Osteoblast (primary cell): ENCODE measurements around the gene EXOSC1. TPM values are rescaled to one million over a fixed set of nuclear protein-coding genes. Genes with fewer than 3 reads are reported as not detected.
"Not testable (repeated sequence)": the region's sequence is repeated elsewhere in the genome, so short reads cannot be mapped to it uniquely, and the experiment has no call there.

ENCODE experiments used
- DNase-seq: peaks from one replicate; pipeline ENCODE4 v3.0.0; 2011; ENCODE audit warnings: low spot score, mixed read lengths; ENCODE audit not compliant: insufficient read length; ENCODE audit errors: missing footprints
- H2AFZ ChIP-seq: 2 replicates; pipeline ENCODE4 v1.6.0; 2011; ENCODE audit warnings: mild to moderate bottlenecking, low read length
- H3K27ac ChIP-seq: 2 replicates; pipeline ENCODE4 v1.5.1; 2011; ENCODE audit warnings: mild to moderate bottlenecking, low read depth, low read length, moderate library complexity
- H3K27me3 ChIP-seq: 2 replicates; pipeline ENCODE4 v1.6.0; 2012; ENCODE audit warnings: mild to moderate bottlenecking, control low read depth, inconsistent platforms, low read length, moderate library complexity; ENCODE audit not compliant: insufficient read depth
- H3K36me3 ChIP-seq: 2 replicates; pipeline ENCODE4 v1.5.1; 2011; ENCODE audit warnings: mild to moderate bottlenecking, low read length, control low read depth, moderate library complexity; ENCODE audit not compliant: insufficient read depth
- H3K4me1 ChIP-seq: 2 replicates; pipeline ENCODE4 v1.5.1; 2011; ENCODE audit warnings: mild to moderate bottlenecking, low read length, control low read depth, moderate library complexity; ENCODE audit not compliant: insufficient read depth
- H3K4me2 ChIP-seq: 2 replicates; pipeline ENCODE4 v1.6.0; 2011; ENCODE audit warnings: mild to moderate bottlenecking, low read length; ENCODE audit not compliant: insufficient read depth
- H3K4me3 ChIP-seq: fragments of 200-600 bp; sonication (generic); 3 replicates; pipeline ENCODE4 v1.5.1; 2012; ENCODE audit warnings: mild to moderate bottlenecking, low read length, inconsistent platforms; ENCODE audit not compliant: insufficient read depth
- H3K79me2 ChIP-seq: 2 replicates; pipeline ENCODE4 v1.6.0; 2012; ENCODE audit warnings: mild to moderate bottlenecking, low read length, control low read depth, inconsistent platforms; ENCODE audit not compliant: insufficient read depth
- H3K9me3 ChIP-seq: 2 replicates; pipeline ENCODE4 v1.5.1; 2011; ENCODE audit warnings: low read depth, low read length, control low read depth
- H4K20me1 ChIP-seq: 2 replicates; pipeline ENCODE4 v1.6.0; 2012; ENCODE audit warnings: mild to moderate bottlenecking, low read length, control low read depth; ENCODE audit not compliant: insufficient read depth
- total RNA-seq: library from RNA; depleted of rRNA; stranded (reverse); fragments of >200 nt; gene quantifications from 2 replicates; pipeline ENCODE4 v1.2.3, GENCODE V29; 2012
- TF ChIP-seq, protein P1 (sequence below): IDR thresholded peaks from 2 replicates; pipeline ENCODE4 v1.5.1; 2011; ENCODE audit warnings: mild to moderate bottlenecking, low read depth, low read length, moderate library complexity; ENCODE audit errors: extremely low read depth

The EXOSC1 gene
- total RNA-seq, 1 donor: 40.2 TPM

DNA sequence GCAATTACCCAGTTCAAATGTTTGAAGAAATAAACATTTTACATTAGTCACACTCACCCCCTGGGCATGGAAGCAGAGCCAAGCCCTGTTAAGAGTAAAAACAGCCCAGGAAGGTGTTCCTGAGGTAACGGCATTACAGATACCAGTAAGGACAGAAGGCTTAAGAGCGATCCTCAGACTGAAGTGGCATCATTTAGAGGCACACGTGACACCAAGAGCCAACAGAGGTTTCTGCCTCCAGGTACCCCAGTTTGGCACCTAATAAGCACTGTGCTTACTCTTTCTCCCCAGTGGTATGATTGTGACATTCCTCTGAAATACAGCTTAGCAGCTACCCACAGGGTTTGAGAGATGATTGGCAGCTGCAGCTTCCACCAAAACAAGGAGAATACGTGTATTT, 35.3 kb upstream of the EXOSC1 start:
- peaks cover 10% of the 10 kb centered on the region for H4K20me1 ChIP-seq
- H2AFZ ChIP-seq: no peak overlapping the region

DNA sequence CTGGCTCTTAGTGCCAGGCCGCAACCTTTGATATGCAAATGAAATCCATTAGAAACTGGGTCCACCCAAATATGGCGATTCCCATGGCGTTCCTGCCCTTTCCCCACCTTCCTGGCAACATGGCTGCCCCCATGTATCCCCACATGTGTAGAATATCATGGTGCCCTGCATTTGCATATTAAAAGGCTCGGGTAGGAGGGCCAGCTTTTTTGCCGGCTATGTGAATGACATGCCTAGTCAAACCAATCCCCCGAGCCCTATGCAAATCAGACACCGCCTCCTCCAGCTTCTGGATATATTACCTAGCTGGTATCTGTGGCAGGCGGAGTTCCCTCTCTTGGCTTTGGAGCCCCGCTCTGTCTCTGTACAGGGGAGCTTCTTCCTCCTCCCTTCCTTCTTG, 34.1 kb upstream of the EXOSC1 start:
- Histone ChIP-seq H3K79me2 (peaks cover 55% of the 10 kb centered on the region), H3K4me2 (no peak overlapping the region), H2AFZ (no peak overlapping the region), H4K20me1 (peaks cover 11% of the 10 kb centered on the region), H3K36me3 (peaks cover 67% of the 10 kb centered on the region), H3K4me1 (peaks cover 18% of the 10 kb centered on the region), H3K9me3 (no peaks in the 10 kb centered on the region), H3K4me3 (no peak overlapping the region), H3K27me3 (no peaks in the 10 kb centered on the region), H3K27ac (no peak overlapping the region)
- TF ChIP-seq, protein P1, sequence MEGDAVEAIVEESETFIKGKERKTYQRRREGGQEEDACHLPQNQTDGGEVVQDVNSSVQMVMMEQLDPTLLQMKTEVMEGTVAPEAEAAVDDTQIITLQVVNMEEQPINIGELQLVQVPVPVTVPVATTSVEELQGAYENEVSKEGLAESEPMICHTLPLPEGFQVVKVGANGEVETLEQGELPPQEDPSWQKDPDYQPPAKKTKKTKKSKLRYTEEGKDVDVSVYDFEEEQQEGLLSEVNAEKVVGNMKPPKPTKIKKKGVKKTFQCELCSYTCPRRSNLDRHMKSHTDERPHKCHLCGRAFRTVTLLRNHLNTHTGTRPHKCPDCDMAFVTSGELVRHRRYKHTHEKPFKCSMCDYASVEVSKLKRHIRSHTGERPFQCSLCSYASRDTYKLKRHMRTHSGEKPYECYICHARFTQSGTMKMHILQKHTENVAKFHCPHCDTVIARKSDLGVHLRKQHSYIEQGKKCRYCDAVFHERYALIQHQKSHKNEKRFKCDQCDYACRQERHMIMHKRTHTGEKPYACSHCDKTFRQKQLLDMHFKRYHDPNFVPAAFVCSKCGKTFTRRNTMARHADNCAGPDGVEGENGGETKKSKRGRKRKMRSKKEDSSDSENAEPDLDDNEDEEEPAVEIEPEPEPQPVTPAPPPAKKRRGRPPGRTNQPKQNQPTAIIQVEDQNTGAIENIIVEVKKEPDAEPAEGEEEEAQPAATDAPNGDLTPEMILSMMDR: no peak
- DNase-seq: no peak

More for the DNA sequence above, 35.3 kb upstream of the EXOSC1 start:
- peaks cover 12% of the 10 kb centered on the region for H3K4me1 ChIP-seq
- H3K4me3 ChIP-seq: no peak overlapping the region
- peaks cover 65% of the 10 kb centered on the region for H3K79me2 ChIP-seq
- H3K9me3 ChIP-seq: no peaks in the 10 kb centered on the region
- no peak for DNase-seq
- no peaks in the 10 kb centered on the region for H3K27me3 ChIP-seq
- TF ChIP-seq, protein P1: no peak
- no peak overlapping the region for H3K27ac ChIP-seq
- peaks cover 68% of the 10 kb centered on the region for H3K36me3 ChIP-seq
- H3K4me2 ChIP-seq: no peak overlapping the region

DNA sequence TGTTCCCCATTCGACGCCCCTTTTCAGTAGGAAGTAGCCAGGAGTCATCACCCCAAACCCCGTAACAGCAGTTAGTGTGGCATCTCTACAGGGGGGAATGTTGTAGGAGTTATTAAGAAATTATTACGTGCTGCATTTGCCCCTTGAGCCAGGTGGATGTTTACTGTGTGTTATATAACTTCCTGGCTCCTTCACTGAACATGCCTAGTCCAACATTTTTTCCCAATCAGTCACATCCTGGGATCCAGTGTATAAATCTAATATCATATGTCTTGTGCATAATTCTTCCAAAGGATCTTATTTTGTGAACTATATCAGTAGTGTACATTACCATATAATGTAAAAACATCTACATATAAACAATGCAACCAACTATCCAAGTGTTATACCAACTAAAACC, 33.6 kb upstream of the EXOSC1 start:
- not testable (repeated sequence) for H3K4me2 ChIP-seq, H3K4me3 ChIP-seq, H3K27ac ChIP-seq, H3K27me3 ChIP-seq, DNase-seq, H3K9me3 ChIP-seq, H2AFZ ChIP-seq
- H3K4me1 ChIP-seq: peaks cover 18% of the 10 kb centered on the region
- H3K79me2 ChIP-seq: peaks cover 50% of the 10 kb centered on the region
- H3K36me3 ChIP-seq: peaks cover 67% of the 10 kb centered on the region
- H4K20me1 ChIP-seq: peaks cover 11% of the 10 kb centered on the region

DNA sequence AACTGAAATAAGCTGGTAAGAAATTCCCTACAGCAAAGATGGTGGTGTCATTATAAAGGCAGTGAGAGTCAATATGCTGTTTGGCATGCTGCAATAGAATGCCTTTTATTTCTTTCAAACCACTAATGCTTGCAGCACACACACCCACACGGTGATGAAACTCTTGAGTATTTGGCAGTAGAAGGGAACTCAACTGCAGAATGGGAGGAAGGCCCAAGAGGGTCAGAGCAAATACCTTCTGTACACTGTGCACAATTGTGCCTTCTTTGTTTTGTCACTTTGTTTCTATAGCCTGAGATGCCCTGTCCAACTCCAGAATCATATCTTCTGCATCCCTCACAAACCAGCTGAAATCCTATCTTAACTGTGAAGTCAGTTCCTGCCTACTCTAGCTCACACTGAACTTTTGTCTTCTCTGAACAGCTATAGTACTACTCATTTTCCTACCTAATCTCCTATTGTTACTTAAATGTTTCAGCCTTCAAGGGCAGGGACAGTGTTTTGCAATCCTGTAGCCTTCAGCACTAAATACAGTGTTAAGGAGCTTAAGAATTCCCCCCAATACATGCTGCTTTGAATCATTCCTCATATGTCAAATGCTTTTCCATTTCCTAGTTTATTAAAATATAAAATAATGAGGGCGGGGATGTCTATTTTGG, 30.3 kb upstream of the EXOSC1 start:
- DNase-seq: no peak
- Histone ChIP-seq H2AFZ (no peak overlapping the region), H3K79me2 (peaks cover 23% of the 10 kb centered on the region), H4K20me1 (peaks cover 8% of the 10 kb centered on the region), H3K4me3 (no peak overlapping the region), H3K4me2 (peak overlapping the region; percentile 25), H3K4me1 (peaks cover 15% of the 10 kb centered on the region), H3K9me3 (no peaks in the 10 kb centered on the region), H3K27ac (peak overlapping the region; percentile 50), H3K36me3 (peaks cover 84% of the 10 kb centered on the region), H3K27me3 (no peaks in the 10 kb centered on the region)
- TF ChIP-seq, protein P1: no peak
